ENCODE data around the gene PRRX2.

DNA sequence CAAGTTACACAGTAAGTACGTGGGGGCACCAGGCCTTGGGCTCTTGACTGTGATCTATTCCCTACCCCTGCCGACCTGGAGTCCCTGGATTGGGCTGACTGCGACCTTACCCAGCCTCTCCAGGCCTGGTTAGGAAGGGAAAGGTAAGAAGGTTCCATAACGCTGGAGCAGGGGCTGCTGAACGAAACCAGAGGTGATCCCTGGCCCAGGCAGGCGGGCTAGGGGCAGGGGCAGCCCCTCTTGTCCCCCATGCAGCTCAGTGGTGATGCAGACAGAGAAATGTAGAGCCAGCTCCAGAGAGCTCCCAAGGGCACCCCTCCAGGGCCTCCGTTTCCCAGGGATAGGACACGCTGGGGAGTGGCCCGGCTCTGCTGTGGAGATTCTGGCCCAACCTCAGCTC, 14.1 kb downstream of the PRRX2 start:
- TF ChIP-seq, protein P1, sequence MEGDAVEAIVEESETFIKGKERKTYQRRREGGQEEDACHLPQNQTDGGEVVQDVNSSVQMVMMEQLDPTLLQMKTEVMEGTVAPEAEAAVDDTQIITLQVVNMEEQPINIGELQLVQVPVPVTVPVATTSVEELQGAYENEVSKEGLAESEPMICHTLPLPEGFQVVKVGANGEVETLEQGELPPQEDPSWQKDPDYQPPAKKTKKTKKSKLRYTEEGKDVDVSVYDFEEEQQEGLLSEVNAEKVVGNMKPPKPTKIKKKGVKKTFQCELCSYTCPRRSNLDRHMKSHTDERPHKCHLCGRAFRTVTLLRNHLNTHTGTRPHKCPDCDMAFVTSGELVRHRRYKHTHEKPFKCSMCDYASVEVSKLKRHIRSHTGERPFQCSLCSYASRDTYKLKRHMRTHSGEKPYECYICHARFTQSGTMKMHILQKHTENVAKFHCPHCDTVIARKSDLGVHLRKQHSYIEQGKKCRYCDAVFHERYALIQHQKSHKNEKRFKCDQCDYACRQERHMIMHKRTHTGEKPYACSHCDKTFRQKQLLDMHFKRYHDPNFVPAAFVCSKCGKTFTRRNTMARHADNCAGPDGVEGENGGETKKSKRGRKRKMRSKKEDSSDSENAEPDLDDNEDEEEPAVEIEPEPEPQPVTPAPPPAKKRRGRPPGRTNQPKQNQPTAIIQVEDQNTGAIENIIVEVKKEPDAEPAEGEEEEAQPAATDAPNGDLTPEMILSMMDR (IDR thresholded peaks at IDR 0.05; ENCODE audit: low read depth, low read length, missing input control), result no peak
- no peak for TF ChIP-seq RXRA (IDR thresholded peaks at IDR 0.05)
- TF ChIP-seq NR2F2 (IDR thresholded peaks at IDR 0.05), result no peak
- TF ChIP-seq, protein P2, sequence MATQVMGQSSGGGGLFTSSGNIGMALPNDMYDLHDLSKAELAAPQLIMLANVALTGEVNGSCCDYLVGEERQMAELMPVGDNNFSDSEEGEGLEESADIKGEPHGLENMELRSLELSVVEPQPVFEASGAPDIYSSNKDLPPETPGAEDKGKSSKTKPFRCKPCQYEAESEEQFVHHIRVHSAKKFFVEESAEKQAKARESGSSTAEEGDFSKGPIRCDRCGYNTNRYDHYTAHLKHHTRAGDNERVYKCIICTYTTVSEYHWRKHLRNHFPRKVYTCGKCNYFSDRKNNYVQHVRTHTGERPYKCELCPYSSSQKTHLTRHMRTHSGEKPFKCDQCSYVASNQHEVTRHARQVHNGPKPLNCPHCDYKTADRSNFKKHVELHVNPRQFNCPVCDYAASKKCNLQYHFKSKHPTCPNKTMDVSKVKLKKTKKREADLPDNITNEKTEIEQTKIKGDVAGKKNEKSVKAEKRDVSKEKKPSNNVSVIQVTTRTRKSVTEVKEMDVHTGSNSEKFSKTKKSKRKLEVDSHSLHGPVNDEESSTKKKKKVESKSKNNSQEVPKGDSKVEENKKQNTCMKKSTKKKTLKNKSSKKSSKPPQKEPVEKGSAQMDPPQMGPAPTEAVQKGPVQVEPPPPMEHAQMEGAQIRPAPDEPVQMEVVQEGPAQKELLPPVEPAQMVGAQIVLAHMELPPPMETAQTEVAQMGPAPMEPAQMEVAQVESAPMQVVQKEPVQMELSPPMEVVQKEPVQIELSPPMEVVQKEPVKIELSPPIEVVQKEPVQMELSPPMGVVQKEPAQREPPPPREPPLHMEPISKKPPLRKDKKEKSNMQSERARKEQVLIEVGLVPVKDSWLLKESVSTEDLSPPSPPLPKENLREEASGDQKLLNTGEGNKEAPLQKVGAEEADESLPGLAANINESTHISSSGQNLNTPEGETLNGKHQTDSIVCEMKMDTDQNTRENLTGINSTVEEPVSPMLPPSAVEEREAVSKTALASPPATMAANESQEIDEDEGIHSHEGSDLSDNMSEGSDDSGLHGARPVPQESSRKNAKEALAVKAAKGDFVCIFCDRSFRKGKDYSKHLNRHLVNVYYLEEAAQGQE (IDR thresholded peaks at IDR 0.05), result no peak
- TF ChIP-seq JUND (IDR thresholded peaks at IDR 0.05), result no peak
- TF ChIP-seq, protein P3, sequence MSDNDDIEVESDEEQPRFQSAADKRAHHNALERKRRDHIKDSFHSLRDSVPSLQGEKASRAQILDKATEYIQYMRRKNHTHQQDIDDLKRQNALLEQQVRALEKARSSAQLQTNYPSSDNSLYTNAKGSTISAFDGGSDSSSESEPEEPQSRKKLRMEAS (IDR thresholded peaks at IDR 0.05), result no peak
- no peak for TF ChIP-seq FOXA1 (IDR thresholded peaks at IDR 0.05)

All from liver (tissue), 3 donors.